IPS-15b (cell line): ENCODE data around the gene NCOR1.
"Not testable (repeated sequence)": the region's sequence is repeated elsewhere in the genome, so short reads cannot be mapped to it uniquely, and the experiment has no call there.

ENCODE experiments used
- H3K27me3 ChIP-seq: one replicate; pipeline ENCODE4 v1.6.1; 2013; ENCODE audit warnings: low read length; ENCODE audit not compliant: control insufficient read depth, insufficient read depth
- H3K36me3 ChIP-seq: one replicate; pipeline ENCODE4 v1.6.1; 2013; ENCODE audit warnings: low read length; ENCODE audit not compliant: control insufficient read depth, insufficient read depth
- H3K4me1 ChIP-seq: one replicate; pipeline ENCODE4 v1.6.1; 2013; ENCODE audit warnings: mild to moderate bottlenecking, low read length; ENCODE audit not compliant: control insufficient read depth, insufficient read depth
- H3K4me3 ChIP-seq: one replicate; pipeline ENCODE4 v1.5.1; 2013; ENCODE audit warnings: low read depth, low read length
- H3K9ac ChIP-seq: one replicate; pipeline ENCODE4 v1.6.1; 2013; ENCODE audit warnings: low read depth, mild to moderate bottlenecking, low read length
- H3K9me3 ChIP-seq: one replicate; pipeline ENCODE4 v1.6.1; 2013; ENCODE audit warnings: mild to moderate bottlenecking, low read length; ENCODE audit not compliant: control insufficient read depth, insufficient read depth

NCOR1 gene

DNA sequence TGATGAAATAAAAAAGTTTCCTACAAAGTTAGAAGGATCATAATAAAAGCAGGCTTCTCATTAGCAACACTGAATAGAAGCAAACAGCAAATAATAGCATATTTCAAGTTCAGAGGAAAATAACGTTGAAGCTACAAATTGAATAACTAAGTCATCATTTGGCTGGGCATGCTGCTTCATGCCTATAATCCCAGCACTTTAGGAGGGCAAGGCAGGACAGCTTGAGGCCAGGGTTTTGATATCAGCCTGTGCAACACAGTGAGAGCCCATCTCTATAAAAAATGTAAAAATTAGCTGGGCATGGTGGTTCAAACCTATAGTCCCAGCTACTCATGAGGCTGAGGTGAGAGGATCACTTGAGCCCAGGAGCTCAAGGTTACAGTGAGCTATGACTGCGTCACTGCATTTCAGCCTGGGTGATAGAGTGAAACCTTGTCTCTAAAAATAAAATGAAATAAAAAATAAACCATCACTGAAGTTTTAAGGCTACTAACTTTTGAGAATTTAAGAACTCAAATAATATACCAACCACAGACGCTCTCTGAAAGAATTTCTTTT is 25.5 kb downstream of the NCOR1 start:
- Histone ChIP-seq H3K9ac (no peak overlapping the region), H3K4me1 (no peaks in the 10 kb centered on the region), H3K27me3 (no peaks in the 10 kb centered on the region), H3K9me3 (no peaks in the 10 kb centered on the region), H3K4me3 (no peak overlapping the region), H3K36me3 (peaks cover 3% of the 10 kb centered on the region)

DNA sequence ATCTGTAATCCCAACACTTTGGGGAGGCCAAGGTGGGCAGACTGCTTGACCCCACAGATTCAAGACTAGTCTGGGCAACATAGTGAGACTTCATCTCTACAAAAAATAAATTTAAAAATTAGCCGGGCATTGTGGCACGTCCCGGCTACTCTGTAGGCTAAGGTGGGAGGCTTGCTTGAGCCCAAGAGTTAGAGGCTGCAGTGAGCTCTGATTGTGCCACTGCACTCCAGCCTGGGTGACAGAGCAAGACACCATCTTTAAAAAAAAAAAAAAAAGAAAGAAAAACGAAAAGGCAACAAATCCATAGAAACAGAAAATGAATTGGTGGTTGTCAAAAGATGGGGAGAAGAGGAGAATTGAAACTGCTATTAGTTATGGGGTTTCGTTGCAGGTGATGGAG is 27.7 kb downstream of the NCOR1 start:
- Histone ChIP-seq H3K9ac (no peak overlapping the region), H3K4me1 (no peaks in the 10 kb centered on the region), H3K36me3 (peaks cover 3% of the 10 kb centered on the region), H3K27me3 (no peaks in the 10 kb centered on the region), H3K9me3 (no peaks in the 10 kb centered on the region), H3K4me3 (no peak overlapping the region)

DNA sequence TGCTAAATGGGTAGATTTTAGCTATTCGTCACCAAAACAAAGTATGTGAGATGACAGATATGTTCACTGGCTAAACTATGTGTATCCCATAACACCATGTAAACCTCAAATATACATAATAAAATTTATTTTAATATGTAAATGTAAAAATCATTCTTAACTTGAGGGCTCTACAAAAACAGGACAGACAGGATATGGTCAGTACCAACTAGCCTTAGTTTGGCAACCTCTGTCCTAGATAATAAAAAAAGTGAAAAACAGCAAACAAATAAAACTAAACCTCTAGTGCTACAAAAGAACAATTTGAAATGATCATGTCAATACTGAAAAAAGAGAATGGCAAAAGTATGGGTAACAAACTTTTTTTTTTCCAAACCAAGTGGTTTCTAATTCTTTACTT is 33.8 kb downstream of the NCOR1 start:
- Histone ChIP-seq H3K27me3 (no peaks in the 10 kb centered on the region), H3K36me3 (peaks cover 3% of the 10 kb centered on the region), H3K9ac (no peak overlapping the region), H3K4me3 (no peak overlapping the region), H3K9me3 (no peaks in the 10 kb centered on the region), H3K4me1 (no peaks in the 10 kb centered on the region)

DNA sequence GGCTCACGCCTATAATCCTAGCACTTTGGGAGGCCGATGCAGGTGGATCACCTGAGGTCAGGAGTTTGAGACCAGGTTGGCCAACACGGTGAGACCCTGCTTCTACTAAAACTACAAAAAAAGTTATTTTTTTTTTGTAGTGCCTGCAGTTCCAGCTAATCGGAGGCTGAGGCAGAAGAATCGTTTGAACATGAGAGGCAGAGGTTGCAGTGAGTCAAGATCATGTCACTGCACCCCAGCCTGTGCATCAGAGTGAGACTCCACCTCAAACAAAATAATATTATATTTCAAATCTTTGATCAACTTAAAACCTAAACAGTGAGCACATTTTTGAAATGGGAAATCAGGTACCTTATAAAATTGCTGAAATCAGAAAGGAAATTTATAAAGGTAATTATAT is 36.5 kb downstream of the NCOR1 start:
- Histone ChIP-seq H3K36me3 (no peaks in the 10 kb centered on the region), H3K4me3 (no peak overlapping the region), H3K9me3 (no peaks in the 10 kb centered on the region), H3K27me3 (no peaks in the 10 kb centered on the region), H3K9ac (no peak overlapping the region), H3K4me1 (no peaks in the 10 kb centered on the region)

DNA sequence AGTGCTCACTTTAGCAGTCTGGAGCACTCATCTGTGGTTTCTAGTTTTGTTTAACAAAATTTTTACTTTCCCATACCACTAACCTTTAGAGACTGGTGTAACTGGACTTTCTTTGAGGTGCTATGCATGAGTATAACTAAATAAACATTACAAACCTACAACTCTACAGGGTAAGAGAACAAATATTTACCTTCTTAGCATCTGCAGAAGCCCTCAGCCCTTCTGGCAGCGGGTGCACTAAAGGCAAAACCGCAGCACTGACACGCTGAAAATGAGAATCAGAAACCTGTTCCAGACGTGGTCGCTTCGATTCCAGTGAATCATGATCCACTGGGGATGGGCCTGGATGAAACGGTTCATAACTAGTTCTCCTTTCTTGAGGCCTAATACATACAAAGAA is 43.7 kb downstream of the NCOR1 start:
- Histone ChIP-seq H3K4me1 (no peaks in the 10 kb centered on the region), H3K27me3 (no peaks in the 10 kb centered on the region), H3K4me3 (no peak overlapping the region), H3K9me3 (no peaks in the 10 kb centered on the region), H3K9ac (no peak overlapping the region), H3K36me3 (no peaks in the 10 kb centered on the region)

DNA sequence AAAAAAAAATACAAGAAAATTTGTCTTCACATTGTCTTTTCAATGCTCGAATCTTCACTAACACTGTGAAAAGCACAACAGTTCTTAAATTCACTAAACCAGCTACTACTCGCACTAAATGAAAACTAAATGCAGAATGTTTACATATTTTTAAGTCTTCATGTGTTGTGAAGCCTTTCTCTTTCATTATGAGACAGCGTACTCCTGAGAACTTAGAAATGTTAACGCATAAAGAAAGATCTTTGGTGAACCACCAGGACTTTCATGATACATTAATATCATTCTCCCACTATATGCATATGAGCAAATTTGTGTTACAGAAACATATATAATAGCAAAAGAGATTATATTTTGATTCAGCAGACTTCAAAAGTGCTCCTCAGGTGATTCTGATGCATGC is 48.6 kb downstream of the NCOR1 start:
- not testable (repeated sequence) for H3K27me3 ChIP-seq, H3K4me3 ChIP-seq, H3K4me1 ChIP-seq, H3K9ac ChIP-seq, H3K36me3 ChIP-seq, H3K9me3 ChIP-seq

DNA sequence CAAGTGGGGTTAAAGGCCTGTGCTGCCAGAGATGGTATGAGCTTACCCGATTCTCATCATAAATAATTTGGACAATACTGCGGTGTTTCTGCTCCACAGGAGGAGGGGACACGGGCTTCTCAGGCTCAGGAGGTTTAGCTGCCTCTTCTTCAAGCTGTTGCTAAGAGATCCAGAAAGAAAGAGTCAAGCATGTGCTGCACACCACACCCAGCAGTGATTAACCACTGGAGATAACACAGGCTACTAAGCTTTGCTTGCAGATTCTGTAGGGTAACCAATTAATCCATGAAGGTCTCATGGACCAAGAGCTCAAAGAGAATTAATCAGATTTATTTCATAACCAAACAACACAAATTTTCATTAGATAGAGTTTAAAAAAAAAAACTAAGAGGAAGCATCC is 56.6 kb downstream of the NCOR1 start:
- H3K36me3 ChIP-seq = no peaks in the 10 kb centered on the region
- no peaks in the 10 kb centered on the region for H3K9me3 ChIP-seq
- no peaks in the 10 kb centered on the region for H3K27me3 ChIP-seq
- H3K4me3 ChIP-seq = no peak overlapping the region
- no peaks in the 10 kb centered on the region for H3K4me1 ChIP-seq
- H3K9ac ChIP-seq = no peak overlapping the region

DNA sequence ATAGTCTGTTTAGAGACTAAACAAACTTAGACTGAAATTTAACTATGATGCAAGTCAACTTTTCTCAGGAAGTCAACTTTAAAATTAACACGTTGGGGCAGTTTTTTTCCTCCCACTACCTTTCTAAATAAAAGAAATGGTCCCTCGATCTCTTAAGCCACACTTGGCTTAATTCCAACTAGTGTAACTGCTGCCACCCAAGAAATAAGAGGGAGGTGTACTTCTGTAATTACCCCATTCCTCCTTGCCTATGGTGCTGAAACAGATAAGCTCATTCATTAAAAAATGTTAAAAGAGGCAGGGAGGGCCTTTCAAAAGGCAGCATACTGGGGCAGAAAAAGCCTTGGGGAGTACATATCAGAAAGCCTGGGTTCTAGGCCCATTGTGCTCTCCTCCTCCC is 59.8 kb downstream of the NCOR1 start:
- H3K9me3 ChIP-seq = no peaks in the 10 kb centered on the region
- H3K9ac ChIP-seq = no peak overlapping the region
- H3K36me3 ChIP-seq = no peaks in the 10 kb centered on the region
- no peak overlapping the region for H3K4me3 ChIP-seq
- no peaks in the 10 kb centered on the region for H3K4me1 ChIP-seq
- H3K27me3 ChIP-seq = no peaks in the 10 kb centered on the region

DNA sequence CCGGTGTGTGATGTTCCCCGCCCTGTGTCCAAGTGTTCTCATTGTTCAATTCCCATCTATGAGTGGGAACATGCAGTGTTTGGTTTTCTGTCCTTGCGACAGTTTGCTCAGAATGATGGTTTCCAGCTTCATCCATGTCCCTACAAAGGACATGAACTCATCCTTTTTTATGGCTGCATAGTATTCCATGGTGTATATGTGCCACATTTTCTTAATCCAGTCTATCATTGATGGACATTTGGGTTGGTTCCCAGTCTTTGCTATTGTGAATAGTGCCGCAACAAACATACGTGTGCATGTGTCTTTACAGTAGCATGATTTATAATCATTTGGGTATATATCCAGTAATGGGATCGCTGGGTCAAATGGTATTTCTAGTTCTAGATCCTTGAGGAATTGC is 63.0 kb downstream of the NCOR1 start:
- H3K4me3 ChIP-seq, H3K9ac ChIP-seq, H3K4me1 ChIP-seq, H3K9me3 ChIP-seq, H3K36me3 ChIP-seq, H3K27me3 ChIP-seq: not testable (repeated sequence)

DNA sequence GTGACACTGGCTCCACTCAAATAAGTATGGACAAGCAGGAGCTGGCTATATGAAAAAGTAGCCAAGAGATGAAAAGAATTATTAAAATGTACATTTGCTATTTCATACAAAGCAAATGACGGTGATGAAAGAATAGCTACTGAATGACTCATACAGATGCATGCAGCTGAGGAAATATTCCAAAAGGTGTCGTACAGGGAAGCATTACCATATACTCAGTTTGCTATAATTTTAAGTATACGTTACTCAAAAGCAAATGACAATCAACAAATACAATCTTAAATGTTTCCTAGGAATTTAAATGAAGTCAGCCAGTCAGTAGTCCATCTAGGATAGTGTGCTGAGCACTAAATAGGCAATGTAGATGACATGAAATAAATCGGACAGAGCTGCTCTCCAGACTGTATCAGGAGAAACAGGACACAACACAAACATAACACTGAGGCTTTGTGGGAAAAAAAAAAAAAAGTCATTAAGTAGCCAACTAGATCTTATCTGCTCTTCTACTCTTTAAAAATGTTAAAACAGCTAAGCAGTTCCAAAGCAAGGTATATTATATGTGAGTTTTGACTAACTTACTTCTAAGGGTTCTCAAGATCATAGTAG is 65.0 kb downstream of the NCOR1 start:
- H3K36me3 ChIP-seq = peaks cover 3% of the 10 kb centered on the region

DNA sequence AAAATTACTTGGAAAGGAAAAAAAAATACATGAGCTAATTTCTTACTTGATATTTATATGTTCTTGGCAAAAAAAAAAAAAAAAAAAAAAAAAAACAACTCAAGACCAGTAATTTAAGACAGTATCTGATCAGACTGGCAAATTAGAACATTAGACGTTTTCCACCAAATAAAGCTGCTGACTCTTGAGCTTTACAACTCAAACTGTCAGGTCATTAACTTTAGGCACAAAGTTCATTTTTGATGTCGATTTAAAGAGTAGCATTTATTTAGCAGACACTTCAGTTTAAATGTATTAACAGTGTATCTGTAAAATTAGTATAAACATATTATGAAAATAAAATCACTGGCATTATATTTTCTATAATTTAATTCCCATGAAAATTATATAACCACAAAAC is 66.7 kb downstream of the NCOR1 start:
- H3K36me3 ChIP-seq = peaks cover 3% of the 10 kb centered on the region

More for the DNA sequence above, 65.0 kb downstream of the NCOR1 start:
- H3K9me3 ChIP-seq = no peaks in the 10 kb centered on the region
- no peak overlapping the region for H3K9ac ChIP-seq
- no peaks in the 10 kb centered on the region for H3K27me3 ChIP-seq
- no peaks in the 10 kb centered on the region for H3K4me1 ChIP-seq
- H3K4me3 ChIP-seq = no peak overlapping the region

DNA sequence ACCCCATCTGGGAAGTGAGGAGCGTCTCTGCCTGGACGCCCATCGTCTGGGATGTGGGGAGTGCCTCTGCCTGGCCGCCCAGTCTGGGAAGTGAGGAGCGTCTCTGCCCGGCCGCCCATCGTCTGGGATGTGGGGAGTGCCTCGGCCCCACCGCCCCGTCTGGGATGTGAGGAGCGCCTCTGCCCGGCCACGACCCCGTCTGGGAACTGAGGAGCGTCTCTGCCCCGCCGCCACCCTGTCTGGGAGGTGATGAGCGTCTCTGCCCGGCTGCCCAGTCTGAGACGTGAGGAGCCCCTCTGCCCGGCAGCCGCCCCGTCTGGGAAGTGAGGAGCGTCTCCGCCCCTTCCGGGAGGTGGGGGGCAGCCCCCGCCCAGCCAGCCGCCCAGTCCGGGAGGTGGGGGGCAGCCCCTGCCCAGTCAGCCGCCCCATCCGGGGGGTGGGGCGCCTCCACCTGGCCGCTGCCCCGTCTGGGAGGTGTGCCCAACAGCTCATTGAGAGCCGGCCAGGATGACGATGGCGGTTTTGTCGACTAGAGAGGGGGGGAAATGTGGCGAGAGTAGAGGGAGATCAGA is 69.9 kb downstream of the NCOR1 start:
- not testable (repeated sequence) for H3K4me1 ChIP-seq, H3K36me3 ChIP-seq, H3K9me3 ChIP-seq, H3K9ac ChIP-seq, H3K27me3 ChIP-seq, H3K4me3 ChIP-seq

More for the DNA sequence above, 66.7 kb downstream of the NCOR1 start:
- H3K9me3 ChIP-seq = no peaks in the 10 kb centered on the region
- H3K9ac ChIP-seq = no peak overlapping the region
- H3K27me3 ChIP-seq = no peaks in the 10 kb centered on the region
- H3K4me3 ChIP-seq = no peak overlapping the region
- H3K4me1 ChIP-seq = no peaks in the 10 kb centered on the region
